Germinal center (tissue), 1 donor: ENCODE results near the gene UBE2R2.
"Not testable (repeated sequence)": the region's sequence is repeated elsewhere in the genome, so short reads cannot be mapped to it uniquely, and the experiment has no call there.

Experiments
- DNase-seq: peaks from one replicate; pipeline ENCODE4 v3.0.0; 2012; ENCODE audit warnings: mixed read lengths, low spot score

The UBE2R2 gene

DNA sequence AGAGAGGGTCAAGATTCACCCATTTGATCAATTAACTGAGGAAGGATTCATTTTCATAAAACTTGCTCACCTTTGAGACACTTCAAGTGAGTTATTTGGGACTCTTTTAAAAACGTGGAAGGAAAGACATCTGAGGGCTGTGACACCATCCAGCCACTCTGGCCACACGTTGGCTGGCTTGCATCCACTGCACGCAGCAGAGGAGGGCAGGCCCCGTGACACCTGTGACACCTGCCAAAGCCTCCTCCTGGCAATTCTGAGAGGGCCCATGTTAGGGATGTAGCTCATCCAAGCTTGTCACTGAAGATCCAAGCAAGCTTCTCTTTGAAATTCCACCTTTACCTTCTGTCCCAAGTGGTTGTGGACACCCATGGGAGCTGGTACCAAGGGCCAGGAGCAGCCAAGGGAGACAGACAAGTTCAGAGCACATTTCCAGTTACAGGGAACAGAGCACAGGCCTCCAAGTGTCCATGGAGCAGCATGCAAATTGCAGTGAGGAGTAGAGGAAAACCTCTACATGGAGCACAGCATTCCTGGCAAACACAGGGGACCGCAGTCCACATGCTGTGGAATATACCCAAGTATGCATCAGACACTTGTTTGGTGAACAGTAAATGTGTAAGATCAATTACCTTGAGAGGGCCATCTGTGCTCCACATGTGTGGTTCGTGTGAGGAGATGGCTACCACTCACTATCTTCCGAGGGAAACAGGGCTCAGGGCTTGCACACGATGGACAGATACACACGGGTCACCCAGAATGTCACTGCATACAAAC is 16.8 kb upstream of the UBE2R2 start:
- no peak for DNase-seq

- DNase-seq, result no peak
Measured at GRCh38 chr9:33800886-33801285, 16.1 kb upstream of the UBE2R2 start.

- DNase-seq, result not testable (repeated sequence)
Measured at GRCh38 chr9:33801943-33802500, 14.9 kb upstream of the UBE2R2 start.

GRCh38 chr9:33804196-33804595 is 12.8 kb upstream of the UBE2R2 start:
- DNase-seq, result not testable (repeated sequence)

- DNase-seq, result not testable (repeated sequence)
Measured at GRCh38 chr9:33807156-33807555, 9.8 kb upstream of the UBE2R2 start.

GRCh38 chr9:33808979-33809322 is 8.0 kb upstream of the UBE2R2 start:
- DNase-seq, result not testable (repeated sequence)

GRCh38 chr9:33809506-33809905 is 7.5 kb upstream of the UBE2R2 start:
- DNase-seq, result no peak

- peak; percentile 65 for DNase-seq
Measured at GRCh38 chr9:33813712-33814641, 3.0 kb upstream of the UBE2R2 start.

- no peak for DNase-seq
Measured at GRCh38 chr9:33815781-33816180, 1.2 kb upstream of the UBE2R2 start.

DNA sequence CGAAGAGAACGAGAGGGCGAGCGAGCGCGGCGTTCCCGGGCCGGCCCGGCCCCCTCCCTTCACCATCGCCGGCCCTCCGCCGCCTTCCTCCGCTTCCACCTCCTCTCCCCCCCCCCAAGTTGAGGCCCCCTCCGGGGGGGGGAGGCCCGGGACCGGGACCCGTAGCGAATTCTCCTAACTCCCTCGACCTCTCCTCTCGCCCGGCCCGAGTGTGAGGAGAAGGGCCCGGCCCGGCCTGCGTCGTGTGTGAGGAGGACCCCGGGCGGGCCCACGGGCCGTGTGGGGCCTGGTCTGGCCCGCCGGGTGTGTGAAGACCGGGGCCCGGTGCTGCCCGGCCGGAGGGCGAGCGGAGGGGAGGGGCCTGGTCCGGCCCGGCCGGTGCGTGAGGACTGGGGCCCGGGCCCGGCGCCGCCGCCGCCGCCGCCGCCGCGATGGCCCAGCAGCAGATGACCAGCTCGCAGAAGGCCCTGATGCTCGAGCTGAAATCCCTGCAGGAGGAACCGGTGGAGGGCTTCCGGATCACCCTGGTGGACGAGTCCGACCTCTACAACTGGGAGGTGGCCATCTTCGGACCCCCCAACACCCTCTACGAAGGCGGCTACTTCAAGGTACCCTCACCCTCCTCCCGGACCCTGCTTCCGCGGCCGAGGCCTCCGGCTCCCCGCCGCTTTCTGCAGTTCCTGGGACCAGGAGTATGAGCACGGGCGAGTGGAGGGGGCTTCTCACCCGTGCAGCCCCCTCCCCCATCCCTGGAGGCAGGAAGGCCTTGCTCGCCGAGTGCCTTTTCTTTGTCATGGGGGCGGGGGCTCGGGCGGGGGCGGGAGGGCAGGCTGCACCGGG is 587 bp downstream of the UBE2R2 start:
- peak; percentile 70 for DNase-seq

GRCh38 chr9:33818167-33818846 is 1.3 kb downstream of the UBE2R2 start:
- DNase-seq, result peak; percentile 12

- DNase-seq, result no peak
Measured at GRCh38 chr9:33818847-33819500, 2.0 kb downstream of the UBE2R2 start.

- no peak for DNase-seq
Measured at GRCh38 chr9:33820231-33820745, 3.3 kb downstream of the UBE2R2 start.

GRCh38 chr9:33823801-33824200 is 6.8 kb downstream of the UBE2R2 start:
- DNase-seq, result no peak

- not testable (repeated sequence) for DNase-seq
Measured at GRCh38 chr9:33827285-33827684, 10.3 kb downstream of the UBE2R2 start.

DNA sequence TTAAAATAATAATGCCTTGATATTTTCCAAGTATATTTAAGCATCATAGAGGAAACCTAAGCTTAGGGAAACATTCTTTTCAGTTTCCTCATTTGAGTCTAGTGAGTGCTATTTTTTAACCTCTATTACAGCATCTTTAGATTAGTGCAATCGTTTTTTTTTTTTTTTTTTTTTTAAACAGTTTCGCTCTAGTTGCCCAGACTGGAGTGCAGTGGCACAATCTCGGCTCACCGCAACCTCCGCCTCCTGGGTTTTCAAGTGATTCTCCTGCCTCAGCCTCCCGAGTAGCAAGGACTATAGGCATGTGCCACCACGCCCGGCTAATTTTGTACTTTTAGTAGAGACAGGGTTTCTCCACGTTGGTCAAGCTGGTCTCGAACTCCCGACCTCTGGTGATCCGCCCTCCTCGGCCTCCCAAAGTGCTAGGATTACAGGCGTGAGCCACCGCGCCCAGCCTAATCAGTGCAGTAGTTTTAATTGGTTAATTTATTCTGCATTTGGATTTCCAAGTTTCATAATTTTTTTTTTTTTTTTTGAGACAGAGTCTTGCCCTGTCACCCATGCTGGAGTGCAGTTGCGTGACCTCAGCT is 12.8 kb downstream of the UBE2R2 start:
- not testable (repeated sequence) for DNase-seq

DNA sequence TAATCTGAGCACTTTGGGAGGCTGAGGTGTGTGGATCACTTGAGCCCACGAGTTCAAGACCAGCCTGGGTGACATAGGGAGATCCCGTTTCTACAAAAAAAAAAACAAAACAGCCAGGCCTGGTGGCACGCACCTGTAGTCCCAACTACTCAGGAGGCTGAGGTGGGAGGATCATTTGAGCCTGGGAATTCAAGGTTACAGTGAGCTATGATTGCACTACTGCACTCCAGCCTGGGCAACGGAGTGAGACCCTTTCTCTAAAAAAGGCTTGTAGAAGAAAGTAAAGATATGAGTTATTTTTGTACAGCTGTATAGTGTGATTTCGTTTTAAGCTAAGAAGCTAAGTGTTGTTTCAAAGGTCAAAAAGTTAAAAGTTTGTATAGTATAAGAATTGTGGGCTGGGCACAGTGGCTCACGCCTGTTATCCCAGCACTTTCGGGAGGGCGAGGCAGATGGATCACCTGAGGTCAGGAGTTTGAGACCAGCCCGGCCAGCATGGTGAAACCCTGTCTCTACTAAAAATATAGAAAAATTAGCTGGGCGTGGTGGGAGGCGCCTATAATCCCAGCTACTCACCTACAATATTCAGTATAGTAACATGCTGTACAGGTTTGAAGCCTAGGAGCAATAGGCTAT is 18.8 kb downstream of the UBE2R2 start:
- no peak for DNase-seq

DNA sequence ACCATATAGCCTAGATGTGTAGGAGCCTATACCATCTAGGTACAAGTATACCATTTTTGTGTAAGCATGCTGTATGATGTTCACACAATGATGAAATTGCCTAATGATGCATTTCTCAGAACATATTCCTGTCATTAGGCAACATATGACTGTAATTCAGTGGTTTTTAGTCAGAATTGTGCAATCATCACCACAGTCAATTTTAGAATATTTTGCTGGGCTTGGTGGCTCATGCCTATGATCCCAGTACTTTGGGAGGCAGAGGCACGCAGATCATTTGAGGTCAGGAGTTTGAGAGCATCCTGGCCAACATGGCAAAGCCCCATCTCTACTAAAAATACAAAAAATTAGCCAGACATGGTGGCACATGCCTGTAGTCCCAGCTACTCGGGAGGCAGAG is 19.3 kb downstream of the UBE2R2 start:
- DNase-seq, result not testable (repeated sequence)

DNA sequence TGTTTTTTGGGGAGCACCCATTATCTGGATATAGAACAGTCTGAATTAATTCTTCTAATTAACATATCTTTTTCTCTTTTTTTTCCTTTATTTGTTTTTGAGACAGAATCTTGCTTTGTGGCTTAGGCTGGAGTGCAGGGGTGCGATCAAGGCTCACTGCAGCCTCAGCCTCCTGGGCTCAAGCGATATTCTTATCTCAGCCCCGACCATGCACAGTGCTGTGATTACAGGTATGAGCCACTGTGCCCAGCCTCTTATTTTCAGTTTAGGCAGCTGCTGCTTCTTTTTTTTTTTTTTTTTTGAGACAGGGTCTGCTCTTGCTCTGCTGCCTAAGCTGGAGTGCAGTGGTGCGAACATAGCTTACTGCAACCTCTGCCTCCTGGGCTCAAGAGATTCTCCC is 20.2 kb downstream of the UBE2R2 start:
- no peak for DNase-seq

DNA sequence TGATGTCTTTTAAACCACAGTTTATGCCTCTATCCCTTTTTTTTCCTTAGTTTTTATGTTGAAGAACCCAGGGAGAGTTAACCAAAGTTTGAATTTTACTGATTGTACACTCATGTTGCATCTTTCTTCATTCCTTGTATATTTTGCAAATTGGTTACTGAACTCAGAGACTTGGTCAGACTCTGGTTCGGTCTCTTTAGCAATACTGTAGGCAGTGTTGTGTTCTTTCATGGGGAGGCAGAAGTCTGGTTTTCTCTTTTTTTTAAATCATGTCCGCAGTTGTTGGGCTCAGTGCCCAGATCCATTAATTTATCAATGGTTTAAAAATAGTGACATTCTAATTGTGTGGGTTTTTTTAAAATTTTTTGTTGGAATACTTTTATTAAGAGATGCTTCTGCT is 23.4 kb downstream of the UBE2R2 start:
- no peak for DNase-seq
